Fibroblast of mammary gland (primary cell): Measurements from ENCODE around the gene UBAC2.

Experiments used
- DNase-seq: peaks from one replicate; pipeline ENCODE4 v3.0.0-alpha.2; 2010; ENCODE audit warnings: low read depth
- H3K4me3 ChIP-seq: 2 replicates; pipeline ENCODE4 v1.5.1; 2011; ENCODE audit warnings: low read depth, mild to moderate bottlenecking, low read length, moderate library complexity; ENCODE audit not compliant: control insufficient read depth
- CTCF ChIP-seq: conservative IDR thresholded peaks from 2 replicates; pipeline ENCODE4 v1.5.1; 2011; ENCODE audit warnings: low read depth, low read length, inconsistent platforms; ENCODE audit not compliant: control insufficient read depth, insufficient read depth

The UBAC2 gene

GRCh38 chr13:99321709-99322108 lies 121.1 kb downstream of the UBAC2 start:
- TF ChIP-seq CTCF = no peak
- DNase-seq = no peak
- no peak overlapping the region for H3K4me3 ChIP-seq

- DNase-seq = peak; percentile 92
- no peak overlapping the region for H3K4me3 ChIP-seq
- no peak for TF ChIP-seq CTCF
Measured at GRCh38 chr13:99322297-99323103, 121.8 kb downstream of the UBAC2 start.

GRCh38 chr13:99323488-99323887 lies 122.8 kb downstream of the UBAC2 start:
- no peak for TF ChIP-seq CTCF
- peak; percentile 54 for DNase-seq
- H3K4me3 ChIP-seq = no peak overlapping the region

GRCh38 chr13:99326012-99326411 lies 125.4 kb downstream of the UBAC2 start:
- no peak for TF ChIP-seq CTCF
- H3K4me3 ChIP-seq = no peak overlapping the region
- no peak for DNase-seq

GRCh38 chr13:99327126-99327525 lies 126.5 kb downstream of the UBAC2 start:
- DNase-seq = no peak
- TF ChIP-seq CTCF = no peak
- H3K4me3 ChIP-seq = no peak overlapping the region

- H3K4me3 ChIP-seq = no peak overlapping the region
- TF ChIP-seq CTCF = no peak
- no peak for DNase-seq
Measured at GRCh38 chr13:99327761-99328160, 127.1 kb downstream of the UBAC2 start.
